ENCODE results near the gene POLE. TPM values are rescaled to one million over a fixed set of nuclear protein-coding genes. Genes with fewer than 3 reads are reported as not detected.
A peak's percentile ranks its signal among the peaks of the same experiment; 100 is the strongest.

Gene POLE
- total RNA-seq, 2 experiments from 2014 or later, result 115 to 121 TPM

- ChIA-PET CTCF (interaction anchor here (1.4 kb wide), 1 partner anchor 9 kb away, joined by 4 read pairs; no protein-coding TSS in a partner anchor), POLR2A (no interaction called here)
- Mint-ChIP-seq H3K36me3 (ENCODE audit: low read depth) (peaks cover 8% of the 10 kb centered on the region), H3K9me3 (no peaks in the 10 kb centered on the region), H3K4me3 (no peak overlapping the region), H3K27me3 (peaks cover 3% of the 10 kb centered on the region), H3K27ac (no peak overlapping the region), H3K4me1 (ENCODE audit: low read depth) (no peaks in the 10 kb centered on the region)
- ATAC-seq, result no peak
- no peak for TF ChIP-seq CTCF (IDR thresholded peaks at IDR 0.05)
- no peak for DNase-seq
- intact Hi-C loops (cut with micrococcal nuclease), result no loop called here
Measured at GRCh38 chr12:132624186-132624855, 62.8 kb downstream of the POLE start.

GRCh38 chr12:132623072-132623869, 63.9 kb downstream of the POLE start:
- no peaks in the 10 kb centered on the region for H3K9me3 Mint-ChIP-seq
- H3K4me3 Mint-ChIP-seq, result no peak overlapping the region
- H3K4me1 Mint-ChIP-seq (ENCODE audit: low read depth), result no peaks in the 10 kb centered on the region
- POLR2A ChIA-PET, result interaction anchor here (0.6 to 1.7 kb wide), 5 partner anchors 11 to 41 kb away, joined by 3 to 6 read pairs (median 3); no protein-coding TSS in a partner anchor
- H3K27me3 Mint-ChIP-seq, result peaks cover 3% of the 10 kb centered on the region
- CTCF ChIA-PET, result no interaction called here
- DNase-seq (no peak), ATAC-seq (no peak)
- H3K36me3 Mint-ChIP-seq (ENCODE audit: low read depth), result no peaks in the 10 kb centered on the region
- no peak for TF ChIP-seq CTCF (IDR thresholded peaks at IDR 0.05)
- H3K27ac Mint-ChIP-seq, result no peak overlapping the region
- intact Hi-C loops (cut with micrococcal nuclease), result no loop called here

- TF ChIP-seq CTCF (IDR thresholded peaks at IDR 0.05), result no peak
Measured at GRCh38 chr12:132622437-132623071, 64.6 kb downstream of the POLE start.

GRCh38 chr12:132621657-132622435, 65.3 kb downstream of the POLE start:
- TF ChIP-seq CTCF (IDR thresholded peaks at IDR 0.05), result no peak
- ChIA-PET POLR2A (interaction anchor here (0.6 to 1.7 kb wide), 4 partner anchors 13 to 439 kb away, joined by 3 to 6 read pairs (median 4); no protein-coding TSS in a partner anchor), CTCF (no interaction called here)
- Mint-ChIP-seq H3K9me3 (peaks cover 5% of the 10 kb centered on the region), H3K4me1 (ENCODE audit: low read depth) (peaks cover 7% of the 10 kb centered on the region), H3K27ac (no peak overlapping the region), H3K36me3 (ENCODE audit: low read depth) (peaks cover 8% of the 10 kb centered on the region), H3K27me3 (peaks cover 16% of the 10 kb centered on the region), H3K4me3 (no peak overlapping the region)
- ATAC-seq, result no peak
- no peak for DNase-seq
- intact Hi-C loops (cut with micrococcal nuclease), result no loop called here

More at GRCh38 chr12:132622437-132623071, 64.6 kb downstream of the POLE start:
- Mint-ChIP-seq H3K9me3 (peaks cover 3% of the 10 kb centered on the region), H3K36me3 (ENCODE audit: low read depth) (peaks cover 3% of the 10 kb centered on the region), H3K27me3 (peaks cover 9% of the 10 kb centered on the region), H3K4me1 (ENCODE audit: low read depth) (peaks cover 6% of the 10 kb centered on the region), H3K4me3 (no peak overlapping the region), H3K27ac (no peak overlapping the region)
- CTCF ChIA-PET, result no interaction called here
- POLR2A ChIA-PET, result interaction anchor here (0.6 to 1.7 kb wide), 5 partner anchors 12 to 440 kb away, joined by 3 to 6 read pairs (median 3); no protein-coding TSS in a partner anchor
- peak; percentile 38 for ATAC-seq
- intact Hi-C loops (cut with micrococcal nuclease), result no loop called here
- DNase-seq, result no peak

Measured in activated CD8-positive, alpha-beta T cell treated with anti-CD3 and anti-CD28 coated beads for 36 hours (primary cell).